HCT116 (cell line): ENCODE results near the gene ASPA. TPM values are rescaled to one million over a fixed set of nuclear protein-coding genes. Genes with fewer than 3 reads are reported as not detected.

Experiments
- ATAC-seq: fragments of 200-7000 bp; cut with Tn5 transposase; 2 replicates; pipeline ENCODE4 v1.9.1; 2020; ENCODE audit warnings: mild to moderate bottlenecking, moderate library complexity
- BruUV-seq: library from RNA; stranded (reverse); fragments of 400-500 nt; replicated peaks from 2 replicates; lab custom pipeline; 2021; lab: Mats Ljungman, UMichigan
- CTCF ChIA-PET: fragments of 300-600 bp; sonication (Branson Sonifier 250); formaldehyde crosslinking; loops from one replicate; lab custom pipeline; 2021; ENCODE audit warnings: antibody characterized with exemption; lab: Charles Lee
- POLR2A ChIA-PET: fragments of 300-600, 350-600 bp; sonication (Branson Sonifier 250); formaldehyde crosslinking; loops from one replicate; lab custom pipeline; 2021; ENCODE audit warnings: antibody characterized with exemption; lab: Charles Lee
- RAD21 ChIA-PET, 2 experiments: fragments of 300-600 bp; sonication (Branson Sonifier 250); formaldehyde crosslinking; loops; one replicate each; lab custom pipeline; 2023; ENCODE audit warnings: low total read pairs in 2 of 2; ENCODE audit not compliant: uncharacterized antibody in 2 of 2, unreplicated experiment in 2 of 2, low non-redundant PET in 1 of 2; lab: Charles Lee
- DNase-seq: peaks from one replicate; pipeline ENCODE4 v3.0.0-alpha.2; 2010; ENCODE audit warnings: low read depth, low spot score
- H2AFZ ChIP-seq: fragments of 200-600 bp; shearing (Covaris generic), sonication (generic); 2 replicates; pipeline ENCODE4 v1.6.1; 2017; ENCODE audit warnings: low read depth, mixed run types, mixed read lengths, antibody characterized with exemption, low read length; ENCODE audit not compliant: poor library complexity, severe bottlenecking
- H3K27ac ChIP-seq: 2 replicates; pipeline ENCODE4 v1.5.1; 2012; ENCODE audit warnings: low read depth, low read length
- H3K27me3 ChIP-seq: fragments of 200-600 bp; sonication (generic); 2 replicates; pipeline ENCODE4 v1.6.1; 2016; ENCODE audit warnings: mixed run types, low read length, mixed read lengths; ENCODE audit not compliant: insufficient read depth
- H3K36me3 ChIP-seq, 2 experiments: fragments of 200-500 bp in 1 of 2; fragments of 200-600 bp in 1 of 2; sonication (Bioruptor generic) in 1 of 2; sonication (generic) in 1 of 2; 2 replicates each; pipeline versions ENCODE4 v1.5.1 to v1.6.1; 2014 to 2016; ENCODE audit warnings: low read length in 2 of 2, inconsistent platforms in 1 of 2, mixed read lengths in 1 of 2, mixed run types in 1 of 2; ENCODE audit not compliant: insufficient read depth in 2 of 2, control insufficient read depth in 1 of 2
- H3K4me1 ChIP-seq, 2 experiments: fragments of 200-600 bp in 1 of 2; sonication (generic) in 1 of 2; 2 replicates each; pipeline versions ENCODE4 v1.5.1 to v1.6.1; 2012 to 2017; ENCODE audit warnings: low read length in 2 of 2, inconsistent platforms in 1 of 2, mild to moderate bottlenecking in 1 of 2, mixed read lengths in 1 of 2, mixed run types in 1 of 2, moderate library complexity in 1 of 2; ENCODE audit not compliant: insufficient read depth in 2 of 2, control insufficient read depth in 1 of 2
- H3K4me2 ChIP-seq: fragments of 200-600 bp; sonication (generic); 2 replicates; pipeline ENCODE4 v1.6.1; 2017; ENCODE audit warnings: mixed run types, low read length, mixed read lengths
- H3K4me3 ChIP-seq, 2 experiments: fragments of 200-600 bp in 1 of 2; sonication (generic) in 1 of 2; replicated peaks in 1 of 2; 2 replicates each; pipeline ENCODE4 v1.5.1; 2011 to 2016; ENCODE audit warnings: low read length in 2 of 2, control low read depth in 1 of 2, low read depth in 1 of 2, mild to moderate bottlenecking in 1 of 2, mixed read lengths in 1 of 2, mixed run types in 1 of 2
- H3K79me2 ChIP-seq: fragments of 200-600 bp; sonication (generic); 2 replicates; pipeline ENCODE4 v1.6.1; 2017; ENCODE audit warnings: mild to moderate bottlenecking, mixed run types, low read length, moderate library complexity, mixed read lengths; ENCODE audit not compliant: insufficient read depth
- H3K9ac ChIP-seq: fragments of 200-600 bp; sonication (generic); 2 replicates; pipeline ENCODE4 v1.6.1; 2016; ENCODE audit warnings: low read length, mixed read lengths
- H3K9me2 ChIP-seq: fragments of 200-600 bp; sonication (generic), shearing (Covaris generic); 2 replicates; pipeline ENCODE4 v1.6.1; 2017; ENCODE audit warnings: mixed run types, mild to moderate bottlenecking, moderate library complexity; ENCODE audit not compliant: insufficient read depth
- H3K9me3 ChIP-seq, 2 experiments: fragments of 200-500 bp in 1 of 2; fragments of 200-600 bp in 1 of 2; sonication (Bioruptor generic) in 1 of 2; sonication (generic) in 1 of 2; 2 replicates each; pipeline ENCODE4 v1.6.1; 2014 to 2017; ENCODE audit warnings: low read length in 2 of 2, mixed read lengths in 2 of 2, inconsistent platforms in 1 of 2, low read depth in 1 of 2, mild to moderate bottlenecking in 1 of 2, mixed run types in 1 of 2, moderate library complexity in 1 of 2; ENCODE audit not compliant: control insufficient read depth in 1 of 2, insufficient read depth in 1 of 2
- H4K20me1 ChIP-seq: fragments of 200-600 bp; sonication (generic), shearing (Covaris generic); 2 replicates; pipeline ENCODE4 v1.6.1; 2017; ENCODE audit warnings: mixed run types, mild to moderate bottlenecking, moderate library complexity; ENCODE audit not compliant: insufficient read depth
- ATF3 ChIP-seq: IDR thresholded peaks from 2 replicates; pipeline ENCODE4 v1.6.1; 2012
- CEBPB ChIP-seq: IDR thresholded peaks from 2 replicates; pipeline ENCODE4 v1.6.1; 2012; ENCODE audit warnings: low read depth
- ELF1 ChIP-seq: IDR thresholded peaks from 2 replicates; pipeline ENCODE4 v1.6.1; 2012; ENCODE audit warnings: low read depth, borderline replicate concordance
- FOSL1 ChIP-seq: IDR thresholded peaks from 2 replicates; pipeline ENCODE4 v1.6.1; 2012; ENCODE audit warnings: low read depth
- POLR2AphosphoS5 ChIP-seq: IDR thresholded peaks from 2 replicates; pipeline ENCODE4 v1.6.1; 2011; ENCODE audit warnings: mild to moderate bottlenecking, low read depth, low read length, moderate library complexity
- REST ChIP-seq: IDR thresholded peaks from 2 replicates; pipeline ENCODE4 v1.6.1; 2012; ENCODE audit warnings: low read depth
- SP1 ChIP-seq: IDR thresholded peaks from 2 replicates; pipeline ENCODE4 v1.6.1; 2012; ENCODE audit warnings: low read depth
- SRF ChIP-seq: IDR thresholded peaks from 2 replicates; pipeline ENCODE4 v1.6.1; 2012; ENCODE audit warnings: low read depth
- ZFX ChIP-seq: fragments of 450-650 bp; IDR thresholded peaks from 2 replicates; pipeline ENCODE4 v1.6.1; 2017
- intact Hi-C: fragments of 100-400 bp; cut with micrococcal nuclease; formaldehyde crosslinking; loops from 2 replicates; pipeline ENCODE4 v1.10.0; 2022
- total RNA-seq: library from RNA; stranded (reverse); gene quantifications from one replicate; pipeline ENCODE4 v1.2.1, GENCODE V29; 2021; ENCODE audit not compliant: unreplicated experiment
- TF ChIP-seq, protein P1 (sequence below): IDR thresholded peaks from 2 replicates; pipeline ENCODE4 v1.6.1; 2011; ENCODE audit warnings: mild to moderate bottlenecking, low read length, moderate library complexity; ENCODE audit not compliant: insufficient replicate concordance; ENCODE audit errors: extremely low read depth

The ASPA gene
- total RNA-seq, 1 experiment from 2014 or later = not detected

- Histone ChIP-seq H3K36me3 (no peaks in the 10 kb centered on the region), H3K27me3 (peaks cover 56% of the 10 kb centered on the region), H3K4me3 (no peak overlapping the region), H3K9me2 (no peaks in the 10 kb centered on the region), H3K9ac (no peak overlapping the region), H3K27ac (no peak overlapping the region), H3K4me1 (no peaks in the 10 kb centered on the region), H4K20me1 (no peaks in the 10 kb centered on the region), H2AFZ (no peak overlapping the region), H3K9me3 (no peaks in the 10 kb centered on the region), H3K4me2 (no peak overlapping the region), H3K79me2 (no peaks in the 10 kb centered on the region)
- ChIA-PET CTCF (no interaction called here), RAD21 (no interaction called here), POLR2A (no interaction called here)
- TF ChIP-seq, protein P1, sequence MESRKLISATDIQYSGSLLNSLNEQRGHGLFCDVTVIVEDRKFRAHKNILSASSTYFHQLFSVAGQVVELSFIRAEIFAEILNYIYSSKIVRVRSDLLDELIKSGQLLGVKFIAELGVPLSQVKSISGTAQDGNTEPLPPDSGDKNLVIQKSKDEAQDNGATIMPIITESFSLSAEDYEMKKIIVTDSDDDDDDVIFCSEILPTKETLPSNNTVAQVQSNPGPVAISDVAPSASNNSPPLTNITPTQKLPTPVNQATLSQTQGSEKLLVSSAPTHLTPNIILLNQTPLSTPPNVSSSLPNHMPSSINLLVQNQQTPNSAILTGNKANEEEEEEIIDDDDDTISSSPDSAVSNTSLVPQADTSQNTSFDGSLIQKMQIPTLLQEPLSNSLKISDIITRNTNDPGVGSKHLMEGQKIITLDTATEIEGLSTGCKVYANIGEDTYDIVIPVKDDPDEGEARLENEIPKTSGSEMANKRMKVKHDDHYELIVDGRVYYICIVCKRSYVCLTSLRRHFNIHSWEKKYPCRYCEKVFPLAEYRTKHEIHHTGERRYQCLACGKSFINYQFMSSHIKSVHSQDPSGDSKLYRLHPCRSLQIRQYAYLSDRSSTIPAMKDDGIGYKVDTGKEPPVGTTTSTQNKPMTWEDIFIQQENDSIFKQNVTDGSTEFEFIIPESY = no peak
- TF ChIP-seq REST (no peak), FOSL1 (no peak), SRF (no peak), SP1 (no peak), ATF3 (no peak), CEBPB (no peak), POLR2AphosphoS5 (no peak), ELF1 (no peak), ZFX (no peak)
- DNase-seq (no peak), ATAC-seq (no peak)
- no TSS peak for BruUV-seq
- intact Hi-C loops = no loop called here
Measured at GRCh38 chr17:3438368-3438767, 37.4 kb upstream of the ASPA start.
